Posterior cingulate gyrus (tissue), 11 donors: ENCODE results near the gene EFCAB6.
A peak's percentile ranks its signal among the peaks of the same experiment; 100 is the strongest.

Source experiments
- DNase-seq, 10 donors: peaks; one replicate each; pipeline versions ENCODE4 v3.0.0 to v3.0.0-alpha.2; 2020 to 2021; ENCODE audit warnings: mixed read lengths in 3 of 10
- intact Hi-C: fragments of 100-400 bp; cut with DNase I; formaldehyde crosslinking; loops from one replicate; pipeline ENCODE4 v1.15.1; 2023

Gene EFCAB6

DNA sequence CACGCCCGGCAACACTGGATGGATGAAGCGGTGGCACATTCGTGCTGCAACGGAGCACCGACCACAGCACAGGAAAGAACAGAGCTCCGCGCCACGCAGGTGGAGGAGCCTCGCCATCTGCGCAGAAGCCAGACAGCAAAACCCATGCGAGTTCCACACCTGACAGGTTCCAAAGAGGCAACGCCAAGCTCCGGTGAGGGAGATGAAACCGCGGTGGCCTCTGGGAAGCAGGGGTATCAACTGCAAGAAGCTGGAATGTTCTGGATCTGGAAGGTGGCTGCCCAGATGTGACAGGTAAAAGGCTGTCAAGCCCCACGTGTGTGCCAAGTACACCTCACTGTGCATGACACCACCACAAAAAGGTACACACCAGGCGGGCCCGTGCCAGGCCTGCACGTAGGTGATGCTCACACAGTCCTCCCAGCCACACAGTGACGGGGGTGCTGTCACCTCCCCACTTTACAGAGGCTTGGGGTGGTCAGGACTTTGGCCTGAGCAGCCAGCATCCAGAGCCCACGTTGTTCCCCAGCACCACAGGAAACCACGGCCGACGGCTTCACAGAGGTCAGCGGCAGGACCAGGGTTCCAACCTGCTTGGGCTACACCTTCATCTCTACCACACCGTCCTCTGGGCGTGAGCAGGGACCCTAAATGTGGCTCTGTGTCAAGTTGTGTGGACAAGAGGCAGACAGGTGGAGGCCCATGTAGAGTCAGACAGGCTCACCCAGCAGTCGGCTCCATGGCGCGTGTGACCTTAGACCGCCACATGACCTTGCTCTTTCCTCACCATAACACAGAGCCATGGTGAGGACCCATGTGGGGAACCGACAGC lies 19.7 kb upstream of the EFCAB6 start:
- intact Hi-C loops: no loop called here
- DNase-seq: peak in 3 of 10 donors; percentile 67 to 75 (median 71)

DNA sequence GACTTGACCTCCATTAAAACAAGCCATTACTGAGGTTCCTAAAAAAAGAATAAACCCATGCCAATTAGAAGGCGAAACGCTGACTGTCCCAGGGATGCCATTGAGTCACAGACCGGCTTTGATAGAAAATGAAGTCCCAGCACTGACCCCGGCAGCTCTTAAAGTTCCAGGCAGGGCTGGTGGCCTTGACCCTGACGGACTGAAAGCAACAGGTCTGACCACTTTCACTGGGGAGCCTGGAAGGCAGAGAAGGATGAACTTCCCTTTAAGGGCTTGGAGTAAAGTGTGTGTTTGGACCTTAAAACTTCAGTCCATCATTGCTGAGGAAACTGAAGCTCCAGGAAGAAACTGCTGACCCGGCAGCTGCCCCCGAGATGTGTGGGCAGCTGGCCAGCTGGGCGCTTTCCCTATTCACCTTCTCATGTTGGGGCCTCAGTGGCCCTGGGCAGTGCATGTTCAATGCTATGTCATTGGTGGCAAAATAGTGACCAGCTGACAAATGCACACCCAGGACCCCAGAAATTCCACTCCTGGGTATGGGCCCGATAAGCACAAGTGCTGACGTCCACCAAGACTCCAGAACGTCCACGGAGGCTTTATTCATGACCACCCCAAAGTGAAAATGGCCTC lies 18.9 kb upstream of the EFCAB6 start:
- DNase-seq: peak in 2 of 10 donors; percentile 44 to 69
- intact Hi-C loops: no loop called here

DNA sequence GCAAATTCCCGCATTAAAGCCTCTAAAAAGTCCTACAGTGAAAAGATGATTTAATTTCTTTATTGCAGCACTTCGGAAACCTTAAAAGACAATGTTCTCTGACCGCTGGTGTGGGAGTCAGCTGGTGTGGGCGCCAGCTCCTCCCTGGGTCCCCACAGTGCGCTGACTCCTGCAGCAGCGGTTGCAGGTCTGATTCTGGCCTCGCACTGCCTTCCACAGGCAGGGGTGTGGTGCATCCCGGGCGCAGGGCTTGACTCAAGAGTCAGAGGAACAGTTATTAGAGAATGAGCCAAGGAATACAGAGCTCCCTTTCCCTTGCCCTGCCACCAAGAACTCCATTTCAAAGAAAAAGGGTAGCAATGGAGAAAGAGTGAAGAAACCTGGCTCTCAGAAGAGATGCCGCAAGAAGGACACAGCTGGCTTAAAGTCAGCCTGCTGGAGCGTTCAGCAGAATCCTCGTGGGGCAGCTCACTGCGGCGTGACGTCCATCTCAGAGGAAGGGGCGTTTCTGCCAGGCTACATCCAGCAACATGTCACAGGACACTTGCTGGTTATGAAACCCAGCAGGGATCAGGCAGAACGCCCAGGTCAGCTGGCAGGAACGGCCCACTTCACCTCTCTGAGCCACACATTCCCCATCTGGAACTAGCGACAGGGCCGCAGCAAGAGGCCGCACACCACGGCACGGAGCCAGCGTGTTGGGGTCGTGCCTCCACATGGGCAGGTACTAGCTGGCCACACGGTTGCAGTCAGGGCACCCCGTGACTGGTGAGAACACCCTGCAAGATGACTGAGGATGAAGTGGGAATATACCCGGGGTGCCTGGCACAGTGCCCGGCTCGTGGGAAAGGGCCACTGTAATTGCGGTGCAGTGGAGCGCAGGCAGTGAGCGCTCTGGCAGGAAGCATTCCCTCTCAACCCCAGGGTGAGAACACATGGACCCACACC lies 18.1 kb upstream of the EFCAB6 start:
- peak in 4 of 10 donors; percentile 8 to 85 (median 82) for DNase-seq
- intact Hi-C loops: loop anchor here (10.0 kb wide), 1 partner anchor 415 kb away; the partner anchor contains the start of gene MPPED1

DNA sequence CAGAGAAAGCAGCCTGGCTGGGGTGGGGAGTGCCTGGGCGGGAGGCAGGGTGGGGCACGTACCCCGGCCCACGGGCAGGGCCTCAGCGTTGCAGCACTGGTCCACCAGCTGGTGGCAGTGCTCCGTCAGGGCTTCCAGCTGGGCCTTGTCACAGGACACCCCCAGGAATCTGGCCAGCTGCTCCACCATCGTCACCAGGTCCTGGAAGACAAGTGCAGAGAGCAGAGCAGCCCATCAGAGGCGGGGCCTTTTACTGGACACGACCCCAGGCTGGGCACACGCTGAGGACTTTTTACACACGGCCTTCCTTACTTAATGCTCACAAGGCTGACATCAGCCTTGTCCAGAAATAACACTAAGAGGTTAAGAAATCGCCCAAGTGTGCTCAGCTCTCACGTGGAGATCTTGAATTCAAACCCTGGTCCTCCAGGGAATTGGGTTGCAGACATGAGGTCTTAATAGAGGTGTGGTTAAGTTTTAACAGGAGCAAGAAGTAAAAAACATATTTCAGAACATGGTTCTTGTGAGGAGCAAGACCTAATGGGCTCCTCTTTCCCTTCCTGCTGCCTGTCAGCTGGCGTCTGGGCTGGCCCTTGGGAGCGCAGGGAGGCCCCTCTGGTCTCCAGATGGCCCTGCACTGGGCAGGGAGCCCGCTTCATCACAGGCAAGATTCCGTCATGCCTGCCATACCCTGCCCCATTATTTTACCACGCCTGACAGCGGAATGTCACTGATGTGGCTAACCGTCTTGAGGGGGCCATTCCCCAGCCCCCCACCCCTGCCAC lies 17.1 kb upstream of the EFCAB6 start:
- intact Hi-C loops: loop anchor here (10.0 kb wide), 1 partner anchor 414 kb away; the partner anchor contains the start of gene MPPED1
- DNase-seq: peak in 4 of 10 donors; percentile 50 to 88 (median 84)

DNA sequence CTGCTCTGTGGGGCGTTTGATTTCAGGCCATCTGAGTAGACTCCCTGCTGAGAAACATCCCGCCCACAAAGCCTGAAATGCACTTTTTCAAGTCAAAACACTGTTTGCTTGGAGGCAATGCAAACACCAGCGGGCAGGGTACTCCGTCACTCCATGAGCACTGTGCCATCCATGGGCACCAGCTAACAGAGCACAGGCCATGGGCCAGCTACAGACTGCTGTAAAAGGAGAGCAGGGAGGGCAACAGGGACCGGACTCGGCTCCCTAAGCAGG lies 16.6 kb upstream of the EFCAB6 start:
- DNase-seq: peak in 3 of 10 donors; percentile 72 to 85 (median 76)
- intact Hi-C loops: loop anchor here (10.0 kb wide), 1 partner anchor 414 kb away; the partner anchor contains the start of gene MPPED1

DNA sequence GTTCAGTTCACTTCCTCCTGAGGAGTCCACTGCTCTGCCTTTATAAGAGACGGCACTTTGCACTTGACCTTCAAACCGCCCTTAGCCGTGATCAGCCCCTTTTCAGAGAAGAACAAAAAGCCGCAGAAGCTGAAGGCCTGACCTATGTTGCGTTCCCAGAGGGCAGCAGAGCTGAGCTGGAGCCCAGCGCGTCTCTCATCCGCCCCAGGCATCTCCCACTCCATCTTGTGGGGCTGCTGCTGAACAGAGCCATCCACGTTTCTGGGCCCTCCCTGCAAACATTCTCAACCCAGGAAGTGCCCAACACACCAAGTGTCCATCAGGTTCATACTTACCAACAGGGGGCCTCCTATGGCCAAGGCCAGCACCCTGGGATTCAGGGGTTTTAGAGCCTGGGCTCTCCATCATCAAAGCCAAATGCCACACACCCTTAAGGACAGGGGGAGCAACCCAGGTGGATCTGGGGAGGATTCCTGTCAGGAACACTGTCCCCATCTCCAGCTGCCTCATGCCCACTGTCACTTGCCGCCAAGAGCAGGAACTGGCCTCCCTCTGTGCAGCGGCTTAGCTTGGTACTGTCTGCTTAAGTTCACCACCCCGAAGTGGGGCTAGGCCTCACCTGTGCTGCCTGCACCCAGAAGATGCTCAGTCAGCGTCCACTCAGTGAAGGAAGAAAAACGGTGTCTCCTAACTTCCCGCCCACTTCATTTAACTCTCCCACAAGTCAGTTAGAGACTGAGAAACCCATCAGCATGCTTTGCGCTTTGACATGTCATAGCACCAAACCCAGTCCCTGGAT lies 16.0 kb upstream of the EFCAB6 start:
- peak in 2 of 10 donors; percentile 40 to 67 for DNase-seq
- intact Hi-C loops: loop anchor here (10.0 kb wide), 1 partner anchor 413 kb away; the partner anchor contains the start of gene MPPED1

DNA sequence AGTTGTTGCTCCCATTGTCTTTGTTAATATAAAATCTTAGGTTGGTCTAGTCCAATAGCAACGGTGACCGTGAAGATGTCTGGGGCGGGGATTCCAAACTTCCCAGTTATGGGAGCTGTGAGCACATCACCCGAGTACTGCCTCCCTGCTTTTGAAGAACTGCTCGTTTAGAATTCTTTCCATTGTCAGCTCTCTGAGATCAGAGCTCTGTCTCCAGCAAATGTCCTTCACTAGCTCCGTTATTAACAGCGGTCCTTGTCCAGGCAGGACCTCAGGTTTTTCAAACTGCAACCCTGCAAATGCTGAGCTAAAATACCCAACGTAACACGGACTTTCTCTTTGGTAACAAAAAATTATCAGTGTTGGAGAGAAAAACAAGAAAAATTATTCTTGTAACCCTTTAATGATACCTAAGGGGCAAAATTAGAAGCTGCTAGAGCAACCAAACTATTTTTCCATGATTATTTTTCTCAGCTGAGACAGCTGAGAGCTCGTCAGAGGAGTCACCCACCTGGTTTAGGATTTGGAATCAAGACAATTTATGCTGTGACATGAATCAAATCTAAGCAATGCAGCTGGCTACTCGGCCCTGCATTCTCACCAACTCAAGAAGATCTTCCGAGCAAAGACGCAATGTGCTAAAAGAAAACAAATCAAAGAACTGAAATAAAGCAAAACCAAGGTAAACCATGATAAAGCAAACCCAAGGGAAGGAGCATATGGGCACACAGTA lies 15.1 kb upstream of the EFCAB6 start:
- intact Hi-C loops: loop anchor here (10.0 kb wide), 1 partner anchor 412 kb away; the partner anchor contains the start of gene MPPED1

DNA sequence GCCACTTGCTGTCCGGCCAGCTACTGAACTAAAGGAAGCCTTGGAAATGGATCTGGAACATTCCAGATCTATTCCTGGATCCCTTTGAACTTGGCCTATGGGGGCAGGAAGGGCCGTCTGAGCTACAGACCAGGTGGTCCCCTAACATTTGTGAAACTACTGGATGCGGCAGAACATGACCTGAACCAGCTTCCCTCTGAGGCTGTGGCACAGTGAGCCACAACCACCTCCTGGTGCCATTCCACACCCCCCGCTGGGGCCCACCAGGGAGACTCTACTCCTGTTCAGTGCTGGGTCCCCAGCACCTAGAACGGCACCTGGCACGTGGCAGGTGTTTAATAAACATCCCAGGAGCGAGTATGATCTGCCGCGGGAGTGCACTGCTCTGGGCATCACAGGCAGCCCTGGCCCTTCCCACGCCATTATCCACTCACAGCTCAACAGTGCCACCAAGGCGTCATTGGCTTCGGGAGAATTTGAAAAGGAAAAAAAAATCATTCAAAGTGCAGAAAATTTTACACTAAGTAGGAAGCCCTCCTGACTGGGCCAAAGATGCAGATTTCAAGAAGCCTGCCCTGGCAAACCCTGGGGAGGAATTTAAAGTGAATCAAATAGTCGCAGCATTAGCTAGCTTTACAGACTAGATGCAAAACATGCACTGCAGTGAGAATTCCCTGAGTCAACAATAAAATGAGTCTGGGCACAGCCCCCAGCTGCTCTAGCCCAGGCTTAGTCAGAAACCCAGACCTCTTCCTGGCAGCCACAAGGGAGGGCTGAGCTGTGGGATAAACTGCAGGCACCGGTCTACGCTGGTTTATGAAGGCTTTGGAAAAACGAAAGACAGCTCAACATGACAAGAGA lies 14.3 kb upstream of the EFCAB6 start:
- peak in 7 of 10 donors; percentile 43 to 92 (median 63) for DNase-seq
- intact Hi-C loops: loop anchor here (1.0 to 10.0 kb wide), 2 partner anchors 412 to 438 kb away; partner anchors contain the start of gene MPPED1

More for the DNA sequence above, 15.1 kb upstream of the EFCAB6 start:
- peak in 1 of 10 donors; percentile 7 for DNase-seq

DNA sequence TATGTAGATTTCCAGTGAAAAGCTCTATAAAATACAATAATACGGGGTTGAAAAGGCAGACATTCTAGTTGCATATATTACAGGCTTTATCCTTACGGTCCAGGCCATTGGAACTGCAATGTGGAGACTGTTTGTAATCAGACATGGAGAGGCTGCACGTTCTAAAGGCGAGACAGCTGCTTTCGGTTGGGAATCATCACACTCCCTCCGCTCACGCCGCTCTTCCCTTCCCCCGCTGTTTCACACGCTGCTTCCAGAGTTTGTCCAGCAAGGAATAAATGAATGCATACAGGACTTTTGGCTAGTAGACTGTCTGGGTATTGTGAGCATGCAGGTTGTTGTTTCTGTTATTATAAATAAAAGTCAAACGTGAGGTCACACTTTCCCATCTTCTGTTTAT lies 13.5 kb upstream of the EFCAB6 start:
- peak in 2 of 10 donors; percentile 73 to 87 for DNase-seq
- intact Hi-C loops: loop anchor here (1.0 to 10.0 kb wide), 2 partner anchors 411 to 437 kb away; partner anchors contain the start of gene MPPED1

DNA sequence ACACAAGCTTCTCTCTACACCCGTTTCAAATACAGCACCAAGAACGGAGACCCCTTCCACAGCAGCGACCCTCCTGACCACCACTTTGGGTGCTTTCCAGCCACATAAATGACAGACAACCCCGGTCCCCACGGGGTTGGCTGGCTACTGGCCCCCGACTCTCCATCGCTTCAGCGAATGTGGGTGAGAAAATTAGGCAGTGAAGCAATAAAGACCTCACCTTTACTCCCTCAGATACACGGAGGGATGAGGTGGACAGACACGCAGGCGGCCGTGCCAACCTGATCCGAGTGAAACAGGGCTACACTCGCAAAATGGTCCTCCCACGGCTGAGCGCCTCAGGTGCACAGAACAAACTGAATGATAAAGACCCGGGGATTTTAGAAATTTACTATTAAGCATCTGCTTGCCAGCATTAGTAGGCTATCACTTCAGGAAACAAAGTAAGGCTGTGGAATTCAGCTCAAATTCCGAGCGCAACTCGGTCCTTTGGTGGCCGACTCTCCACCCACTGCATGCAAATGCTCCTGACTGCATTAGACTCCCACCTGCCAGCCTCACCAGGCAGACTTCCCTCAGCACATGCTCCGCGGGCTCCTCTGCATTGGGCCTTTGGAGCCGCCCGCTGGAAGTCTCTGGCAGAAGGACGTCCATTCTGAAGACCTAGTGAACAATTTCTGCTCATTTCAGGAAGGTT lies 12.8 kb upstream of the EFCAB6 start:
- intact Hi-C loops: loop anchor here (10.0 kb wide), 1 partner anchor 410 kb away; the partner anchor contains the start of gene MPPED1

DNA sequence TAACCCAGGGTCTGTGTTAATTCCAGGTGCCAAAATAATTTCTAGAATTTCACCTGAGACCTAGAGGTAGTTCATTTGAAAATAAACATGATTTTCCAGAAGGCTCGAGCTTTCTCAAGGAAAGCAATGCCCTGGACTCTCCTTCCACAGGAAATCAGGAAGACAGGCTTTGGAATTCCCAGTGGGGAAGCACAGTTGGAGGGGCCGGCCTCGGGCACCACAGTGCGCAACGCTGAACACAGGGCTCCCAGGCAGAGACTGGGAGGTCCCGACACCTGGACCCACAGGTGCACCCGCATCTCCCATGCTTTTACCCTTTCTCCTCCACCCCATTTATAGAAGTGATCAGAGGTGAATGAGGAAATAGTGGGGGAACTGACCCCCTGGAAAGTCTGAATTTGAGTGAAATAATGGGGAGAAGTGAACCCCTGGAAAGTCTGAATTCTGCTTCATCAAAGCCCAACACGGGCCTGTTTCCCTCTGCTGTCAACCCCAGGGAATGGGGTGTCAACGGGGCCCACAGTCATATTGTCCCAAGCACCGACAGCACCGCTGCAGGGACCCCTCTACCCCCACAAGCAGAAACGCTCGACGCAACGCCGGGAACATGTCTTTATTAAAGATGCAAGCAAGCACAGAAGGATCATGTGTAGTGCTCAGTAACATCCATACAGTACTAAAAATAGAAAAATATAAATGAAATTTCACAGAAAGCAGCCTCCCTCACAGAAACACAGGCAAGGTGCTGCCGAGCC lies 12.0 kb upstream of the EFCAB6 start:
- intact Hi-C loops: loop anchor here (10.0 kb wide), 1 partner anchor 409 kb away; the partner anchor contains the start of gene MPPED1
- peak in 2 of 10 donors; percentile 57 to 72 for DNase-seq

More for the DNA sequence above, 12.8 kb upstream of the EFCAB6 start:
- DNase-seq: peak in 7 of 10 donors; percentile 45 to 93 (median 74)

DNA sequence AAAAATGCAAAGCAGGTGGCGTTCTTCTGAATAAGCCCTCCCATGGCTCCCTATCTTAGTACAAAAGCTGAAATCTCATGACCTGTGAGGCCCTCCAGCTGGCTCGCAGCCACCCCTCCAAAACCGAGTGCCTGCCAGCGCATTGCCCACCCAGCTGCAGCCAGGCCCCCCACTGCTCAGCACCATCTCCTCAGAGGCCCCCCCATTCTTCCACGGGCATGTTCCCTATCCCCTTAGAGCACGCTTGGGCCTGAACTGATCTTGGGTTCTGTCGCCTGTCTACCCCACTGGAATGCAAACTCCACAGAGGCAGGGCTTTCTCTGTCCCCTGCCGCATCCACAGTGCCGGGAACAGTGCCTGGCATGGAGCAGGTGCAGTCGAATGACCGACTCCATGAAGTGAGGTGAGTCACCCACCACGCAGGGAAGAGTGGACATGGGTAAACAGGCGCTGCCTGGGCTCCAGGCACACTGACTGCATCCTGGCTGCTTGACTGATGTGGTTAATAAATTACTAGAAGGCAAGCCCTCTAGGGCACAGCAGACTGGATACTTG lies 11.3 kb upstream of the EFCAB6 start:
- peak in 4 of 10 donors; percentile 50 to 87 (median 82) for DNase-seq
- intact Hi-C loops: loop anchor here (10.0 kb wide), 1 partner anchor 409 kb away; the partner anchor contains the start of gene MPPED1

DNA sequence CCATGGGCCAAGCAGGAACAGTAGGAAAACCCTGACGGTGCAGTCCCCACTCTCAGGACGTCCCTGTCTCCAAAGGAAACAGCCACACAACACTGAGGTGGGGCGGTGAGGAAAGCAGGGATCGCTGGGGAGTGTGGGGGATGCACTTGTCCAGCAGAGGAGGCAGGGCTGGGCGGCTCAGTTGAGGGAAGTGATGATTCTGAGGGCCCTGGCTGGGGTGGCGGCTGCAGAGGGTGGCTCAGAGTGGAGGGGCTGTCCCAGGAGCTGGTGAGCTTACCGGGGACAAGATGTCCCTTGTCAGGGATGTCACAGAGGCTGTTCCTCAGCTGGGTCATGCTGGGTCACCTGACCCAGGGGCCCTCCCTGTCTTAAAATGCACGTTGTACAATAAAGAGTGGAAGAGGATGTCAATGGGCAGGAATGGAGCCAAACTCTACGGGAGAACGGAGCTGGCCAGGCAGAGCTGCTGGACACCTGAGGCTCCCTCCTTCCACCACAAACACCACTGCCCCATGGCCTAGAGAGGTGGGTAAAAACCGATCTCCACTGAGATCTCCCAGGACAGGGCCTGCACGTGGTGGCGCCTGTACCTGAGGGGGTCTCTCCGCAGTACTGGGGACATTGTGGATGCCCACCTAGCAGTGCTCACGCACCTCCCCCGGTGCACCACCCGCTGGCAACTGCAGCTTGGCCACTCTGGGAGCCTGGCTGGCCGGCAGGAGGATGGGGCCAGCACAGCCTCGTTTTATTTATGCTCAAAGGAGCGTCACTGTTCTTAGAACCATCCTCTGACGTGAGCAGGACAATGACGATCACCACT lies 9.7 kb upstream of the EFCAB6 start:
- DNase-seq: peak in 2 of 10 donors; percentile 66 to 82
- intact Hi-C loops: loop anchor here (10.0 kb wide), 1 partner anchor 407 kb away; the partner anchor contains the start of gene MPPED1
